ENCODE results near the gene ZCCHC9. TPM values are rescaled to one million over a fixed set of nuclear protein-coding genes. Genes with fewer than 3 reads are reported as not detected.

The ZCCHC9 gene
- total RNA-seq = 23.0 and 23.7 TPM in 2 replicates
- 23.9 TPM for total RNA-seq (2013)
- 8.8 and 10.2 TPM in 2 replicates for polyA plus RNA-seq
- 6.8 and 6.9 TPM in 2 replicates for polyA minus RNA-seq

- Mint-ChIP-seq H3K4me3 (peak within 1 kb of the TSS; percentile 91), H3K4me1 (peaks cover 33% of the 10 kb centered on the region), H3K27me3 (no peaks in the 10 kb centered on the region), H3K9me3 (ENCODE audit: insufficient read depth) (no peaks in the 10 kb centered on the region), H3K27ac (peak within 1 kb of the TSS; percentile 93)
- under 1% methylated on average over 49 of the region's 54 CpGs for WGBS (ENCODE audit: insufficient coverage)
- Histone ChIP-seq H3K9ac (ENCODE audit: low read length) (peak within 1 kb of the TSS; percentile 87), H3K4me3 (ENCODE audit: control extremely low read depth in 1 of 5, extremely low read depth in 1 of 5, insufficient read depth in 1 of 5, low read depth in 2 of 5, low read length in 4 of 5) (peak within 1 kb of the TSS; percentile 77 to 98 (median 91)), H3K9me3 (ENCODE audit: control extremely low read depth in 1 of 3, control insufficient read depth in 2 of 3, insufficient read depth in 1 of 3, low read length in 2 of 3) (no peaks in the 10 kb centered on the region), H3K4me2 (replicated peaks; ENCODE audit: low read depth, low read length, poor library complexity, severe bottlenecking) (peak within 1 kb of the TSS; percentile 80), H3K79me2 (ENCODE audit: control insufficient read depth, insufficient read depth, low read length) (peaks cover 33% of the 10 kb centered on the region), H3K4me1 (ENCODE audit: control insufficient read depth in 2 of 2, insufficient read depth in 2 of 2, low read length in 2 of 2) (peaks cover 23 to 26% of the 10 kb centered on the region in 2 donors), H4K20me1 (ENCODE audit: control insufficient read depth, insufficient read depth, low read length, poor library complexity, severe bottlenecking) (no peaks in the 10 kb centered on the region), H3K36me3 (replicated peaks in 1 of 2; ENCODE audit: control extremely low read depth in 1 of 2, control insufficient read depth in 1 of 2, extremely low read depth in 1 of 2, insufficient read depth in 2 of 2, low read length in 1 of 2) (peaks cover 0 to 4% of the 10 kb centered on the region in 2 experiments), H3K27me3 (replicated peaks in 1 of 4; ENCODE audit: control extremely low read depth in 1 of 4, control insufficient read depth in 3 of 4, insufficient read depth in 4 of 4, low read length in 3 of 4) (no peaks in the 10 kb centered on the region), H2AFZ (ENCODE audit: insufficient read depth, low read depth, low read length, poor library complexity, severe bottlenecking) (peak within 1 kb of the TSS; percentile 91), H3K27ac (ENCODE audit: low read length in 2 of 2) (peak within 1 kb of the TSS; percentile 63 to 89)
- peak; percentile 29 for TF ChIP-seq CTCF (IDR thresholded peaks at IDR 0.05)
- no peak for TF ChIP-seq EZH2 (IDR thresholded peaks at IDR 0.05; ENCODE audit: borderline replicate concordance, insufficient read depth, low read depth, low read length, poor library complexity, severe bottlenecking)
- intact Hi-C loops (cut with micrococcal nuclease) = loop anchor here (1.0 to 10.0 kb wide), 5 partner anchors 449 to 1776 kb away; partner anchors contain the start of genes SSBP2, TMEM167A and XRCC4
- CTCF ChIA-PET = interaction anchor here (0.6 to 3.2 kb wide), 5 partner anchors 9 to 1646 kb away, joined by 3 to 13 read pairs (median 4); partner anchors contain the start of gene RPS23
- peak; percentile 92 for ATAC-seq (ENCODE audit: low read depth)
- POLR2A ChIA-PET = interaction anchor here (0.6 to 1.0 kb wide), 2 partner anchors 449 to 1119 kb away, joined by 3 to 8 read pairs; partner anchors contain the start of gene SSBP2
- DNase-seq = peak; percentile 95
These were observed at the start of gene ZCCHC9 for GRCh38 chr5:81301271-81302015. Gene ZCCHC9 (plus strand): TSS chr5:81301587. CDS start chr5:81304758, 3,171 bp downstream.

- Histone ChIP-seq H3K4me1 (ENCODE audit: control insufficient read depth in 2 of 2, insufficient read depth in 2 of 2, low read length in 2 of 2) (no peaks in the 10 kb centered on the region), H3K79me2 (ENCODE audit: control insufficient read depth, insufficient read depth, low read length) (no peaks in the 10 kb centered on the region), H3K4me3 (ENCODE audit: control extremely low read depth in 1 of 5, extremely low read depth in 1 of 5, insufficient read depth in 1 of 5, low read depth in 2 of 5, low read length in 4 of 5) (no peak overlapping the region), H3K36me3 (replicated peaks in 1 of 2; ENCODE audit: control extremely low read depth in 1 of 2, control insufficient read depth in 1 of 2, extremely low read depth in 1 of 2, insufficient read depth in 2 of 2, low read length in 1 of 2) (peaks cover 0 to 2% of the 10 kb centered on the region in 2 experiments), H3K27ac (ENCODE audit: low read length in 2 of 2) (no peak overlapping the region), H3K9ac (ENCODE audit: low read length) (no peak overlapping the region), H2AFZ (ENCODE audit: insufficient read depth, low read depth, low read length, poor library complexity, severe bottlenecking) (no peak overlapping the region), H3K9me3 (ENCODE audit: control extremely low read depth in 1 of 3, control insufficient read depth in 2 of 3, insufficient read depth in 1 of 3, low read length in 2 of 3) (peaks cover 0 to 4% (median 0%) of the 10 kb centered on the region in 3 donors), H3K27me3 (replicated peaks in 1 of 4; ENCODE audit: control extremely low read depth in 1 of 4, control insufficient read depth in 3 of 4, insufficient read depth in 4 of 4, low read length in 3 of 4) (no peaks in the 10 kb centered on the region), H4K20me1 (ENCODE audit: control insufficient read depth, insufficient read depth, low read length, poor library complexity, severe bottlenecking) (no peaks in the 10 kb centered on the region), H3K4me2 (replicated peaks; ENCODE audit: low read depth, low read length, poor library complexity, severe bottlenecking) (no peak overlapping the region)
- CTCF ChIA-PET = no interaction called here
- no peak overlapping the region for H3K4me3 Mint-ChIP-seq
- intact Hi-C loops (cut with micrococcal nuclease) = no loop called here
- POLR2A ChIA-PET = no interaction called here
- H3K27me3 Mint-ChIP-seq = no peaks in the 10 kb centered on the region
- ATAC-seq (ENCODE audit: low read depth) (no peak), DNase-seq (no peak)
- no peaks in the 10 kb centered on the region for H3K9me3 Mint-ChIP-seq (ENCODE audit: insufficient read depth)
- WGBS (ENCODE audit: insufficient coverage) = 100% methylated on average over 4 of the region's 5 CpGs
- TF ChIP-seq CTCF (IDR thresholded peaks at IDR 0.05) (no peak), EZH2 (IDR thresholded peaks at IDR 0.05; ENCODE audit: borderline replicate concordance, insufficient read depth, low read depth, low read length, poor library complexity, severe bottlenecking) (no peak)
- no peak overlapping the region for H3K27ac Mint-ChIP-seq
- no peaks in the 10 kb centered on the region for H3K4me1 Mint-ChIP-seq
These were observed 49.5 kb upstream of the ZCCHC9 start for GRCh38 chr5:81251922-81252321.

All from B cell (primary cell).